ENCODE data around the gene PKD1L1. TPM values are rescaled to one million over a fixed set of nuclear protein-coding genes. Genes with fewer than 3 reads are reported as not detected.

PKD1L1 gene
- polyA plus RNA-seq, 1 donor from 2014 or later = 2.0 TPM

DNA sequence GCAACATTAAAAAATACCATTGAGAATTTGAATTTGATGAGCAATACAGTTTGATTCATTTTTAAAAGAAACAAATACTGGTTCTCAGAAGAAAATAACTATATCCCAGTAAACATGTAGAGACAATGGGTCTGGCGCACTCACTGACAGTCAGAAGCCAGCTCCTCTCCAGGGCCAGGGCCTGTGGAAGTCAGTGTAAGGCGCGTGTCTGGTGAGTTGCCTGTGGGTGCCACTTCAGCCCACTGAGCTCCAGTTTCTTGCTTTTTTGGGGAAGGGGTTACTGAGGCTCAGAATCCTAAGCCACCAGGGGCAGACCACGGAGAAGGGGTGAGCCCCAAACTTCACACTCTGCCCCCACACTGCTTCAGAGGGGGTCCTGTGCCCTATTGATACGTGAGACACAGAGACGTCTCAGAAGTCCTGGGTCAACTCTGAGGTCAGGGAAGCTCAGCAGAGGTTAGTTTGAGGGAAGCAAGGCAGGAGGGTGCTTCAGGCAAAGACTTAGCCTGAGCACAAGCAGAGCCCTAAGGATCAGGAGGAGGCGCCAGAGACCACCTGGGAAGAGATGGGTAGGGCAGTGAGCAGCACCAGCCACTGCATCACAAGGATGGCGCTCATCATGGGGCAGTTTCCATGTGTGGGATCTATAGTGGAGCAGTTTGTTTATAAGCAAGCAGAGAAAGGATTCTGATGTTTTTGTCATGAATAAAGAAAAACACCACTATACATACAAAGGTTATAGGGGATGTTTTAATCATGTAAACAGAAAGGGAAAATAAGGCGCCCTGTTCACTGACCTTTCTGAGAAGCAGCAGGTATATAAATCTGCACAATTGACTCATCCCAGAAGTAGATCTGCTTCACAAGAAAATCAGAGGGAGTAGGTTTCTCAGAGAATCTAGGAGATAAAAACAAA, 95.7 kb downstream of the PKD1L1 start:
- Histone ChIP-seq H2AFZ (ENCODE audit: low read depth, low read length) (no peak overlapping the region), H4K20me1 (ENCODE audit: insufficient read depth) (no peaks in the 10 kb centered on the region), H3K27ac (ENCODE audit: low read length) (no peak overlapping the region), H3K4me3 (ENCODE audit: low read length) (no peak overlapping the region), H3F3A (ENCODE audit: insufficient read depth, low read length, poor library complexity, severe bottlenecking) (no peaks in the 10 kb centered on the region), H3K9ac (ENCODE audit: low read length) (no peak overlapping the region), H3K4me2 (ENCODE audit: low read length) (no peak overlapping the region), H3K79me2 (replicated peaks; ENCODE audit: insufficient read depth, low read length) (no peaks in the 10 kb centered on the region), H3K9me3 (ENCODE audit: low read length) (no peaks in the 10 kb centered on the region), H3K9me2 (ENCODE audit: insufficient read depth, low read length) (no peaks in the 10 kb centered on the region), H3K36me3 (ENCODE audit: insufficient read depth, low read length) (no peaks in the 10 kb centered on the region), H3K27me3 (ENCODE audit: insufficient read depth, low read depth, low read length) (no peaks in the 10 kb centered on the region)
- no peak for TF ChIP-seq TAF1 (IDR thresholded peaks at IDR 0.05; ENCODE audit: low read depth)
- no peak for TF ChIP-seq CTCF (IDR thresholded peaks at IDR 0.05; ENCODE audit: poor library complexity, severe bottlenecking)
- TF ChIP-seq EZH2 (IDR thresholded peaks at IDR 0.05; ENCODE audit: borderline replicate concordance, insufficient read depth, low read length, poor library complexity, severe bottlenecking) = no peak
- no peak for TF ChIP-seq EP300 (conservative IDR thresholded peaks at IDR 0.05; ENCODE audit: poor library complexity, severe bottlenecking)
- TF ChIP-seq MXI1 (conservative IDR thresholded peaks at IDR 0.05; ENCODE audit: poor library complexity, severe bottlenecking) = no peak
- TF ChIP-seq REST (IDR thresholded peaks at IDR 0.05; ENCODE audit: borderline replicate concordance) = no peak
- no peak for TF ChIP-seq RAD21 (conservative IDR thresholded peaks at IDR 0.05)
- TF ChIP-seq SMC3 (conservative IDR thresholded peaks at IDR 0.05; ENCODE audit: poor library complexity) = no peak
- TF ChIP-seq POLR2AphosphoS5 (IDR thresholded peaks at IDR 0.05) = no peak

GRCh38 chr7:47847207-47847606, 101.1 kb downstream of the PKD1L1 start:
- Histone ChIP-seq H3K4me3 (ENCODE audit: low read length) (no peak overlapping the region), H4K20me1 (ENCODE audit: insufficient read depth) (no peaks in the 10 kb centered on the region), H2AFZ (ENCODE audit: low read depth, low read length) (no peak overlapping the region), H3K9me2 (ENCODE audit: insufficient read depth, low read length) (no peaks in the 10 kb centered on the region), H3K36me3 (ENCODE audit: insufficient read depth, low read length) (no peaks in the 10 kb centered on the region), H3K9ac (ENCODE audit: low read length) (no peak overlapping the region), H3K27me3 (ENCODE audit: insufficient read depth, low read depth, low read length) (no peaks in the 10 kb centered on the region), H3K4me2 (ENCODE audit: low read length) (no peak overlapping the region), H3K79me2 (replicated peaks; ENCODE audit: insufficient read depth, low read length) (no peaks in the 10 kb centered on the region), H3F3A (ENCODE audit: insufficient read depth, low read length, poor library complexity, severe bottlenecking) (no peaks in the 10 kb centered on the region), H3K9me3 (ENCODE audit: low read length) (no peaks in the 10 kb centered on the region), H3K27ac (ENCODE audit: low read length) (no peak overlapping the region)
- TF ChIP-seq EZH2 (IDR thresholded peaks at IDR 0.05; ENCODE audit: borderline replicate concordance, insufficient read depth, low read length, poor library complexity, severe bottlenecking) = no peak
- no peak for TF ChIP-seq TAF1 (IDR thresholded peaks at IDR 0.05; ENCODE audit: low read depth)
- no peak for TF ChIP-seq MXI1 (conservative IDR thresholded peaks at IDR 0.05; ENCODE audit: poor library complexity, severe bottlenecking)
- TF ChIP-seq EP300 (conservative IDR thresholded peaks at IDR 0.05; ENCODE audit: poor library complexity, severe bottlenecking) = no peak
- TF ChIP-seq CTCF (IDR thresholded peaks at IDR 0.05; ENCODE audit: poor library complexity, severe bottlenecking) = no peak
- no peak for TF ChIP-seq SMC3 (conservative IDR thresholded peaks at IDR 0.05; ENCODE audit: poor library complexity)
- TF ChIP-seq RAD21 (conservative IDR thresholded peaks at IDR 0.05) = no peak
- TF ChIP-seq POLR2AphosphoS5 (IDR thresholded peaks at IDR 0.05) = no peak
- TF ChIP-seq REST (IDR thresholded peaks at IDR 0.05; ENCODE audit: borderline replicate concordance) = no peak

Data from neural cell (in vitro differentiated cells).